HG03469 (cell line): ENCODE measurements around the gene ABO.
"Not testable (repeated sequence)": the region's sequence is repeated elsewhere in the genome, so short reads cannot be mapped to it uniquely, and the experiment has no call there.

ENCODE experiments used
- ATAC-seq: cut with Tn5 transposase; IDR thresholded peaks from one replicate; pipeline ENCODE4 v1.9.1; 2021; ENCODE audit warnings: mild to moderate bottlenecking, moderate library complexity, moderate number of reproducible peaks; ENCODE audit not compliant: unreplicated experiment

Gene ABO

GRCh38 chr9:133247632-133248031 lies 27.4 kb downstream of the ABO start:
- no peak for ATAC-seq

GRCh38 chr9:133246991-133247390 lies 28.0 kb downstream of the ABO start:
- ATAC-seq: no peak

GRCh38 chr9:133246562-133246961 lies 28.4 kb downstream of the ABO start:
- no peak for ATAC-seq

- ATAC-seq: no peak
Measured at GRCh38 chr9:133242991-133243390, 32.0 kb downstream of the ABO start.

- no peak for ATAC-seq
Measured at GRCh38 chr9:133242241-133242640, 32.8 kb downstream of the ABO start.

GRCh38 chr9:133239533-133240090 lies 35.4 kb downstream of the ABO start:
- no peak for ATAC-seq

- no peak for ATAC-seq
Measured at GRCh38 chr9:133238851-133239532, 36.0 kb downstream of the ABO start.

GRCh38 chr9:133238272-133238850 lies 36.6 kb downstream of the ABO start:
- ATAC-seq: no peak

- ATAC-seq: no peak
Measured at GRCh38 chr9:133237035-133237731, 37.8 kb downstream of the ABO start.

- not testable (repeated sequence) for ATAC-seq
Measured at GRCh38 chr9:133236291-133237034, 38.5 kb downstream of the ABO start.

- ATAC-seq: no peak
Measured at GRCh38 chr9:133235549-133236222, 39.3 kb downstream of the ABO start.

GRCh38 chr9:133234577-133235322 lies 40.3 kb downstream of the ABO start:
- no peak for ATAC-seq

- ATAC-seq: no peak
Measured at GRCh38 chr9:133233681-133234432, 41.1 kb downstream of the ABO start.

GRCh38 chr9:133231934-133232568 lies 43.0 kb downstream of the ABO start:
- not testable (repeated sequence) for ATAC-seq

GRCh38 chr9:133230514-133230913 lies 44.5 kb downstream of the ABO start:
- not testable (repeated sequence) for ATAC-seq

- ATAC-seq: no peak
Measured at GRCh38 chr9:133230093-133230492, 44.9 kb downstream of the ABO start.

- ATAC-seq: not testable (repeated sequence)
Measured at GRCh38 chr9:133228474-133229193, 46.4 kb downstream of the ABO start.

GRCh38 chr9:133227996-133228395 lies 47.0 kb downstream of the ABO start:
- ATAC-seq: not testable (repeated sequence)
